K562 (cell line): Measurements from ENCODE around the gene PSMD1. TPM values are rescaled to one million over a fixed set of nuclear protein-coding genes. Genes with fewer than 3 reads are reported as not detected.

Experiments used
- ATAC-seq: fragments of 200-7000 bp; cut with Tn5 transposase; 3 replicates; pipeline ENCODE4 v1.9.1; 2020; ENCODE audit warnings: moderate library complexity
- BruUV-seq: library from RNA; stranded (reverse); fragments of 400-500 nt; replicated peaks from 2 replicates; lab custom pipeline; 2021; lab: Mats Ljungman, UMichigan
- CTCF ChIA-PET: fragments of 300-600 bp; formaldehyde crosslinking; extraction: SDS; loops from one replicate; lab custom pipeline; 2021; ENCODE audit warnings: low intra/inter-chr PET ratio; lab: Yijun Ruan, JAX
- POLR2A ChIA-PET: fragments of 300-600, 350-650 bp; sonication (Branson Sonifier 250); formaldehyde crosslinking; extraction: SDS; loops from one replicate; lab custom pipeline; 2021; ENCODE audit warnings: antibody characterized with exemption, inconsistent platforms; lab: Yijun Ruan, JAX
- DNase-seq, 4 experiments: peaks; one replicate each; pipeline versions ENCODE4 v3.0.0 to v3.0.0-alpha.2; 2011 to 2018; ENCODE audit warnings: low spot score in 3 of 4, mixed read lengths in 3 of 4; ENCODE audit errors: extremely low read depth in 1 of 4
- FAIRE-seq: peaks from 2 replicates; lab custom pipeline; 2011; peaks lifted over from hg19 to GRCh38; lab: Jason Lieb, UNC
- H2AFZ ChIP-seq: 2 replicates; pipeline ENCODE4 v1.6.0; 2011; ENCODE audit warnings: low read depth, low read length, control low read depth, inconsistent platforms
- H3K27ac ChIP-seq: fragments of 200-600 bp; 3 replicates; pipeline ENCODE4 v1.8.0; 2011; ENCODE audit warnings: low read depth, mild to moderate bottlenecking, control low read depth, inconsistent platforms, low read length, moderate library complexity, mixed read lengths; ENCODE audit errors: extremely low read depth
- H3K27me3 ChIP-seq, 2 experiments: fragments of 300-600 bp in 1 of 2; 2 replicates in 1 of 2; 3 replicates in 1 of 2; pipeline versions ENCODE4 v1.6.0 to v1.8.0; 2011; ENCODE audit warnings: inconsistent platforms in 2 of 2, low read length in 2 of 2, mild to moderate bottlenecking in 1 of 2, mixed read lengths in 1 of 2, moderate library complexity in 1 of 2; ENCODE audit not compliant: control insufficient read depth in 2 of 2, insufficient read depth in 2 of 2
- H3K36me3 ChIP-seq: fragments of 300-600 bp; 3 replicates; pipeline ENCODE4 v1.8.0; 2011; ENCODE audit warnings: mild to moderate bottlenecking, low read length, inconsistent platforms; ENCODE audit not compliant: control insufficient read depth, insufficient read depth
- H3K4me1 ChIP-seq, 2 experiments: fragments of 200-600 bp in 1 of 2; replicated peaks in 1 of 2; 2 replicates in 1 of 2; 3 replicates in 1 of 2; pipeline versions ENCODE4 v1.5.1 to v1.8.0; 2011; ENCODE audit warnings: inconsistent platforms in 2 of 2, low read length in 2 of 2, mild to moderate bottlenecking in 1 of 2, mixed read lengths in 1 of 2, moderate library complexity in 1 of 2; ENCODE audit not compliant: control insufficient read depth in 2 of 2, insufficient read depth in 2 of 2
- H3K4me2 ChIP-seq: 2 replicates; pipeline ENCODE4 v1.6.1; 2011; ENCODE audit warnings: low read length, control low read depth, inconsistent platforms, mixed read lengths; ENCODE audit not compliant: insufficient read depth
- H3K4me3 ChIP-seq: fragments of 200-600 bp; sonication (generic), shearing (Covaris generic); 2 replicates; pipeline ENCODE4 v1.5.1; 2016; ENCODE audit warnings: control low read depth, inconsistent platforms
- H3K79me2 ChIP-seq: fragments of 200-600 bp; 3 replicates; pipeline ENCODE4 v1.8.0; 2011; ENCODE audit warnings: low read length, inconsistent platforms; ENCODE audit not compliant: control insufficient read depth, insufficient read depth
- H3K9ac ChIP-seq, 2 experiments: 2 replicates each; pipeline versions ENCODE4 v1.6.0 to v1.6.1; 2011; ENCODE audit warnings: low read depth in 2 of 2, low read length in 2 of 2, control low read depth in 1 of 2, inconsistent platforms in 1 of 2, mild to moderate bottlenecking in 1 of 2, mixed read lengths in 1 of 2; ENCODE audit not compliant: insufficient read depth in 1 of 2
- H3K9me1 ChIP-seq: one replicate; pipeline ENCODE4 v1.6.0; 2011; ENCODE audit warnings: inconsistent platforms, mild to moderate bottlenecking, low read length, moderate library complexity; ENCODE audit not compliant: control insufficient read depth, insufficient read depth
- H3K9me3 ChIP-seq: replicated peaks from 2 replicates; pipeline ENCODE4 v1.5.1; 2011; ENCODE audit warnings: low read depth, low read length, inconsistent platforms; ENCODE audit not compliant: control insufficient read depth, insufficient read depth
- H4K20me1 ChIP-seq: replicated peaks from 2 replicates; pipeline ENCODE4 v1.6.1; 2011; ENCODE audit warnings: low read length, inconsistent platforms, mixed read lengths; ENCODE audit not compliant: control insufficient read depth, insufficient read depth
- ZFP36 ChIP-seq: fragments of 150-350 bp; IDR thresholded peaks from 2 replicates; pipeline ENCODE4 v1.6.1; 2018; ENCODE audit warnings: low read length, low read depth; ENCODE audit not compliant: partially characterized antibody
- WGBS: fragments of 100-300 bp; shearing (Covaris generic); methylation state at CpG from one replicate; pipeline ENCODE4 v1.1.6; 2016; ENCODE audit warnings: low coverage, mixed read lengths; ENCODE audit not compliant: insufficient coverage; ENCODE audit errors: missing lambda C conversion rate; 5-methylcytosine and 5-hydroxymethylcytosine counted together
- in situ Hi-C: fragments of 300-500 bp; cut with MboI; formaldehyde crosslinking; loops from 4 replicates; pipeline ENCODE4 v1.15.0; 2018; ENCODE audit warnings: inconsistent platforms, mixed read lengths
- intact Hi-C: fragments of 100-400 bp; cut with micrococcal nuclease; formaldehyde crosslinking; loops from 2 replicates; pipeline ENCODE4 v1.14.2; 2022
- polyA plus RNA-seq, 8 experiments: library from polyadenylated mRNA; depleted of rRNA in 4 of 8; stranded (reverse) in 5 of 8; unstranded in 3 of 8; fragments of >200 nt; fragmentation: Nextera tagmentation in 2 of 8; fragmentation: Illumina TruSeq in 1 of 8; extraction: Ambion mirVana in 2 of 8; extraction: Trizol in 1 of 8; gene quantifications; 2 replicates each; pipeline versions ENCODE4 v1.2.1 to v1.2.3, GENCODE V29; 2011 to 2014; ENCODE audit warnings: inconsistent platforms in 1 of 8, missing spikeins in 1 of 8
- total RNA-seq, 7 experiments: library from RNA; depleted of rRNA in 6 of 7; stranded (reverse); fragments of >200 nt in 6 of 7; fragmentation: Illumina TruSeq in 2 of 7; extraction: Trizol in 2 of 7; gene quantifications; 2 replicates each; pipeline versions ENCODE4 v1.2.1 to v1.2.3, GENCODE V29; 2011 to 2021; ENCODE audit warnings: low replicate concordance in 1 of 7
- TF ChIP-seq, protein P1 (sequence below): fragments of 250-450 bp; sonication (Bioruptor Pico); IDR thresholded peaks from 2 replicates; pipeline ENCODE4 v1.5.0; 2021; ENCODE audit warnings: mild to moderate bottlenecking, moderate library complexity

Gene PSMD1
- total and polyA plus RNA-seq, 9 of the 15 experiments (the other 6 are each of a cell fraction or from before 2014, with no cell fraction given) = 100 to 257 (median 147) TPM

DNA sequence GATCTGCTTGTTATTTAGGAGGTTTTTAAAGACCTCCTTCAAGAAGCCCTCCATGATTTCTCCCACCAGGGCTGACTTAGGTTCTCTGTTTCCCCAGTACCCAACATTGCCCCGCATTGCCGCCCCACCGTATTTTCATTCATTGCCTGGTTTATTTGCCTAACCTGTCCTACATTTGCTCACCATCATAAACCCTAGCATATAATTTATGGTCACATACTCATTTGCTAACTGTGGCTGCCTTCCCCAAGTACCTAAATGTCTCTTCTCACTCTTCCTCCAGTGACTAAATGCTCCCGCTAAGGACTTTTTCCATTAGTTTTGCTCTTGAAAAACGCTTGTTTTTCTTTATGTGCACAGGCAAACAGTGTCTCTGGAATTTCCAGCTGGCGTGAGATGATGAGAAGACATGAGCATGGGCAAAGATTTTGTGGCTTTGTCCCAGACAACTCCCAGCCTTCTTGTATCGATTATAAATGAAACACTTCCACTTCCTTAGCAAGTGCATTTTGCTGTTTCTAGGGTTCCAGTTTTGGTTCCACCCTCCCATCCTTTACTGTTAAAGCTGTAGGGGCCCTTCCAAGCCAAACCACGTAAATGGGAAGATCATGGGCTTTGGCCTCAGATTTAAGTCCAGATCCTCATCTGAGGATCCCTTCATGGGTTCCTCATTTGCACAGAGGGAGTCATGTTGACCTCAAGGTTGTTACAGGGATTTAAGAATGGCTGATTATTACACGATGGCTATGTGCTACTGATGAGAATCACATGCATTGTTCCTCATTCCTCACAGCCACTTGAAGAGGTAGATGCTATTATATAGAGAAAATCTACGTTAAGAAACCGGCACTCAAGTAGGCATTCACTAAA lies 120.7 kb downstream of the PSMD1 start:
- DNase-seq = no peak
- Histone ChIP-seq H3K27me3 (no peaks in the 10 kb centered on the region), H3K36me3 (peaks cover 19% of the 10 kb centered on the region; the same call in 2 of the 3 replicates), H2AFZ (no peak overlapping the region), H3K9me3 (no peaks in the 10 kb centered on the region), H3K9me1 (no peaks in the 10 kb centered on the region), H3K9ac (no peak overlapping the region), H3K4me2 (no peak overlapping the region), H4K20me1 (no peaks in the 10 kb centered on the region), H3K79me2 (no peaks in the 10 kb centered on the region), H3K4me1 (peaks cover 4 to 6% of the 10 kb centered on the region in 2 experiments; a peak in 4 of 5 replicates), H3K27ac (no peak overlapping the region), H3K4me3 (no peak overlapping the region)
- intact Hi-C loops (no loop called here), in situ Hi-C loops (no loop called here)
- TF ChIP-seq ZFP36 = peak; percentile 55
- TF ChIP-seq, protein P1, sequence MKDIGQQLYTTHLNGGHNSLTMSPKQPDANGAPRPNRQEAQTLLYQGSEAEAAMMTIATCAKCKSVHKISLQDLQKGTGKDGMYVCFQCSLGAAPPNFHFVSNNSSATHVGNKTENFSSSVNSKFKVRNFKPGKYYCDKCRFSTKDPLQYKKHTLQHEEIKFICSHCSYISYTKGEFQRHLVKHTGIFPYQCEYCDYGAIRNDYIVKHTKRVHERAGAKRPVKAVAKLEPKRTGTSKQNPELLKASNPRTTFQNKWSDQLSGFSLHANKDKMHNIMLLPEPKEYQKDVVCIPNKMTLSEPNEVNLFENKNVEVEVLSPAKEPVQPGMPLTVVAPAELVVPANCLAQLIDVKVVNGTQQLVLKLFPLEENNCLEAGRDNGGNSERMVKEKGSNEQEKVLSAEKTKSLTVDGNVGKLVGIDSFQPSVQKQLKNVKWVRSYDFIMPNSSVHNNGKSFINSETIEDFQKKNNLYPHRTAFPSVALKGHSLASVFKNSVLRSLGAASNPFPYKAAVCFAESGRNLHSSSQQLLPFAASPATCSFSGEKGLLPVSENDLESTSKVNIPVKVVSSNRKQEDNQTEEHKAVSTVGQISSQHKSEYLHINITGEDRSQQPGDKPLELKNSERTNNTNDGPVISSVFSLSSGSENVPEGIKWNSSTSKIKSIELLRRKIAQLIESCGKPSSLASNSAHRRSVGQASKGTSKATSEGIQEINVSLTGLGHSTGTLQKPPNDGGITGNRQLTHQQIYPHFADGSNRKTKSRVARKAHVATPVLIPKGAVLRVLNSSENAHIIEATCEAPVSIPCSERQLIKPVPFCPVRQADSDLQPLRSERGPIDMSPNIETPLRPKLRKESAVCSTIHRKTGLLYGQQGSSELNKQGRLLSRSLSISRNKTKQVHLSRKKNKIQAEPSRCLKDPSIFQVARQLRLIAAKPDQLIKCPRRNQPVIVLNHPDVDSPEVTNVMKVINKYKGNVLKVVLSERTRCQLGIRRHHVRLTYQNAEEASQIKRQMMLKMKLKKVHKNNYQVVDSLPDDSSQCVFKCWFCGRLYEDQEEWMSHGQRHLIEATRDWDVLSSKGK (CRISPR knock-in tag) = no peak
- ChIA-PET CTCF (no interaction called here), POLR2A (no interaction called here)
- ATAC-seq = no peak
- WGBS = 65% methylated on average over 10 of the region's 11 CpGs
- no TSS peak for BruUV-seq
- FAIRE-seq = no peak
